K562 (cell line): ENCODE results near the gene MAGT1. TPM values are rescaled to one million over a fixed set of nuclear protein-coding genes. Genes with fewer than 3 reads are reported as not detected.
A peak's percentile ranks its signal among the peaks of the same experiment; 100 is the strongest.

Experiments used
- ATF4 ChIP-seq: fragments of 450-650 bp; formaldehyde crosslinking; IDR thresholded peaks from 2 replicates; pipeline ENCODE4 v1.4.0; 2022; ENCODE audit warnings: mild to moderate bottlenecking, moderate library complexity
- CBX1 ChIP-seq: sonication (generic); IDR thresholded peaks from 2 replicates; pipeline ENCODE4 v1.6.1; 2016; ENCODE audit warnings: antibody characterized with exemption, low read depth, mild to moderate bottlenecking
- CBX3 ChIP-seq, 2 experiments: IDR thresholded peaks; 1 replicate in 1 of 2; 2 replicates in 1 of 2; pipeline ENCODE4 v1.6.1; 2012; ENCODE audit warnings: inconsistent platforms in 2 of 2, low read length in 2 of 2, borderline replicate concordance in 1 of 2, control low read depth in 1 of 2
- CHD4 ChIP-seq: fragments of 200-600 bp; sonication (generic); IDR thresholded peaks from 3 replicates; pipeline ENCODE4 v1.6.1; 2012; ENCODE audit warnings: low read depth, mild to moderate bottlenecking, mixed read lengths, low read length, inconsistent platforms; ENCODE audit not compliant: insufficient read depth, insufficient replicate concordance, poor library complexity, severe bottlenecking
- FOSL1 ChIP-seq: fragments of 200-800 bp; sonication (Bioruptor generic); conservative IDR thresholded peaks from 2 replicates; pipeline ENCODE4 v1.6.1; 2016; ENCODE audit warnings: missing genetic modification characterization, missing compliant biosample characterization
- FOXJ2 ChIP-seq: fragments of 200-800 bp; sonication (Bioruptor generic); IDR thresholded peaks from 2 replicates; pipeline ENCODE4 v1.6.1; 2016; ENCODE audit warnings: missing genetic modification characterization, missing compliant biosample characterization
- MTA3 ChIP-seq: fragments of 450-650 bp; formaldehyde crosslinking; IDR thresholded peaks from 2 replicates; pipeline ENCODE4 v1.6.1; 2017; ENCODE audit warnings: mild to moderate bottlenecking, borderline replicate concordance
- NKRF ChIP-seq: fragments of 450-650 bp; IDR thresholded peaks from 2 replicates; pipeline ENCODE4 v1.6.1; 2016; ENCODE audit warnings: borderline replicate concordance
- POLR2AphosphoS5 ChIP-seq: IDR thresholded peaks from 2 replicates; pipeline ENCODE4 v1.6.1; 2011; ENCODE audit warnings: mild to moderate bottlenecking, low read depth, low read length, moderate library complexity; ENCODE audit not compliant: control insufficient read depth, insufficient read depth
- POLR2B ChIP-seq: fragments of 450-650 bp; IDR thresholded peaks from 2 replicates; pipeline ENCODE4 v1.6.1; 2018; ENCODE audit warnings: low read depth; ENCODE audit not compliant: partially characterized antibody
- PRDM10 ChIP-seq: fragments of 450-650 bp; IDR thresholded peaks from 2 replicates; pipeline ENCODE4 v1.6.1; 2018; ENCODE audit not compliant: partially characterized antibody
- SUPT5H ChIP-seq: fragments of 450-650 bp; IDR thresholded peaks from 2 replicates; pipeline ENCODE4 v1.6.1; 2016
- TAF1 ChIP-seq: IDR thresholded peaks from 2 replicates; pipeline ENCODE4 v1.6.1; 2011; ENCODE audit warnings: mild to moderate bottlenecking, low read length, moderate library complexity; ENCODE audit not compliant: insufficient read depth, control insufficient read depth, severe bottlenecking; ENCODE audit errors: extremely low read depth
- THAP7 ChIP-seq: fragments of 250-450 bp; sonication (Bioruptor Pico); IDR thresholded peaks from 2 replicates; pipeline ENCODE4 v1.5.0; 2021
- ZBTB12 ChIP-seq: fragments of 250-450 bp; sonication (Bioruptor Pico); IDR thresholded peaks from 2 replicates; pipeline ENCODE4 v1.4.0; 2020
- polyA plus RNA-seq, 8 experiments: library from polyadenylated mRNA; depleted of rRNA in 4 of 8; stranded (reverse) in 5 of 8; unstranded in 3 of 8; fragments of >200 nt; fragmentation: Nextera tagmentation in 2 of 8; fragmentation: Illumina TruSeq in 1 of 8; extraction: Ambion mirVana in 2 of 8; extraction: Trizol in 1 of 8; gene quantifications; 2 replicates each; pipeline versions ENCODE4 v1.2.1 to v1.2.3, GENCODE V29; 2011 to 2014; ENCODE audit warnings: inconsistent platforms in 1 of 8, missing spikeins in 1 of 8
- total RNA-seq, 7 experiments: library from RNA; depleted of rRNA in 6 of 7; stranded (reverse); fragments of >200 nt in 6 of 7; fragmentation: Illumina TruSeq in 2 of 7; extraction: Trizol in 2 of 7; gene quantifications; 2 replicates each; pipeline versions ENCODE4 v1.2.1 to v1.2.3, GENCODE V29; 2011 to 2021; ENCODE audit warnings: low replicate concordance in 1 of 7

The MAGT1 gene
- total and polyA plus RNA-seq, 9 of the 15 experiments (the other 6 are each of a cell fraction or from before 2014, with no cell fraction given): 15.5 to 46.2 (median 28.8) TPM

GRCh38 chrX:77894921-77895886, at the start of gene MAGT1 (continued):
- TF ChIP-seq MTA3: 0 out of 2 replicates have a peak, but pooled peaks have one; percentile 33
- 0 out of 2 replicates have a peak, but pooled peaks have one; percentile 59 for TF ChIP-seq CBX1
- peak in 1 of 2 experiments; percentile 41; a peak in 1 of 3 replicates for TF ChIP-seq CBX3 (IDR thresholded peaks at IDR 0.05; ENCODE audit: borderline replicate concordance in 1 of 2, low read length in 2 of 2)
- TF ChIP-seq ZBTB12 (CRISPR knock-in tag): peak; percentile 45
- peak; percentile 62; the same call in 1 of the 2 replicates for TF ChIP-seq NKRF
- peak; percentile 66 for TF ChIP-seq POLR2AphosphoS5
- peak; percentile 83 for TF ChIP-seq TAF1
- peak; percentile 68 for TF ChIP-seq FOXJ2
- no peak for TF ChIP-seq ATF4 (CRISPR knock-in tag)
- TF ChIP-seq CHD4: no peak
- TF ChIP-seq THAP7 (CRISPR knock-in tag): no peak
- peak; percentile 83 for TF ChIP-seq SUPT5H
- peak; percentile 37 for TF ChIP-seq POLR2B
- peak; percentile 18 for TF ChIP-seq PRDM10
- TF ChIP-seq FOSL1 (tag): peak; percentile 30; the same call in 1 of the 2 replicates
